NOMO-1 treated with DMSO at 0.1 percent for 48 hours (cell line): ENCODE measurements around the gene ABCA1.
"Not testable (repeated sequence)": the region's sequence is repeated elsewhere in the genome, so short reads cannot be mapped to it uniquely, and the experiment has no call there.

Source experiments
- DNase-seq: peaks from one replicate; lab custom pipeline; 2025; ENCODE audit not compliant: unreplicated experiment; lab: John Stamatoyannopoulos, UW

The ABCA1 gene

DNA sequence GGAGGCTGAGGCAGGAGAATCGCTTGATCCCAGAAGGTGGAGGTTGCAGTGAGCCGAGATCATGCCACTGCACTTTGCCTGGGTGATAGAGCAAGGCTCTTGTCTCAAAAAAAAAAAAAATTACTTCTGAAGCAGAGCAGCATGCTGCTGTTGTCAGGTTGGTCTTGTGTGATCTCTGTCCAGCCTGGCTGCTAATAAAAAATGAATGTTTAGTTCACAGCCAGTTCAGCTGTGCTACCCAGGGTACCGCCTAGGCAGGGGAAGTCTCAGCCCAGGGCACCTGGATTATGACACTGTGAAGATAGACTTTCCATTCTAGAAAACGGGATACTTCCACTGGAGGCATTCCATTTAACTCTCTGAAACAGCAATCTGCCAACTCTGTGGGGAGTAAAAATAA lies 23.5 kb upstream of the ABCA1 start:
- no peak for DNase-seq

DNA sequence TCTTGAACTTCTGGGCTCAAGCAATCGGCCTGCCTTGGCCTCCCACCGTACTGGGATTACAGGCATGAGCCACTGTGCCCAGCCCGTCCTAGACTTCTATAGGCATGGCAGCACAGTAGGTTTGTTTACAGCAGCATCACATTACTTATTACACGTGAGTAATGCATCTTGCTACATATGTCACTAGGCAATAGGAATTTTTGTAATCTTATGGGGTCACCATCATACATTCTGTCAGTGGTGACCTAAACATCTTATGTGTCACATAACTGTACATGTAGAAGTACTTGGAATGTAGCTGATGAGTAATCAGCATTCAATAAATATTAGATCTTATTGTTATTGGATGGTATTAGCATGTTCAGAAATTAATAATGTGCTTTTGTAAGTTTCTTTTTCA lies 22.9 kb upstream of the ABCA1 start:
- DNase-seq: no peak

DNA sequence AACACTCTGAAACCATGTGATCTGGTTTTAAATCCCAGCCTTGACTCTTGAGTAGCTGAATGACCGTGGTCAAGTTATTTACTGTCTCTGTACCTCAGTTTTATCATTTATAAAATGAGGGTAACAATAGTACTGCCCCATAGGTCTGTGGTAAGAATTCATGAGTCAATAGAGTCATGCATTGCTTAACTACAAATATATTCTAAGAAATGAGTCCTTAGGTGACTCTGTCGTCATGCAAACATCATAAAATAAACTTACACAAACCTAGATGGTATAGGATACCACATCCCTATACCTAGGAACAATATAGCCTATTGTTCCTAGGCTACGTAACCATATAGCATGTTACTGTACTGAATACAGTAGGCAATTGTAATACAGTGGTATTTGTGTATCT lies 20.3 kb upstream of the ABCA1 start:
- no peak for DNase-seq

DNA sequence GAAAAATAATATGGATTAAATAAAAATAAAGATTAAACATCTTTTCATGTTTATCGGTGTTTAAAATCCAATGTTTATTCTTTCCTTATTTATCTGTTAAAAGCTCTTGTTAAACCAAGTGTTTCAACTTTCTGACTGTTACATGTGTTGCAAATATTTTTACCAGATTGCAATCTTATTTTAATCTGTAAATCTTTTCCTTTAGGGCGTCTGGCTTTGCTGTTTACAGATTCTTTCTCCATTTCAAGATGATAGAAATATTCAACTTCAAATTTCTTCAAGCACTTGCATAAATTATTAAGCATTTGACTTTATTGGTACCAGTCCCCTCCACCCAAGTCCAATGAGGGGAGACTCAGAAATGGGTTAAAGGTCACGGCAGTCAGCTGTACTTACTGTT lies 16.9 kb upstream of the ABCA1 start:
- no peak for DNase-seq

DNA sequence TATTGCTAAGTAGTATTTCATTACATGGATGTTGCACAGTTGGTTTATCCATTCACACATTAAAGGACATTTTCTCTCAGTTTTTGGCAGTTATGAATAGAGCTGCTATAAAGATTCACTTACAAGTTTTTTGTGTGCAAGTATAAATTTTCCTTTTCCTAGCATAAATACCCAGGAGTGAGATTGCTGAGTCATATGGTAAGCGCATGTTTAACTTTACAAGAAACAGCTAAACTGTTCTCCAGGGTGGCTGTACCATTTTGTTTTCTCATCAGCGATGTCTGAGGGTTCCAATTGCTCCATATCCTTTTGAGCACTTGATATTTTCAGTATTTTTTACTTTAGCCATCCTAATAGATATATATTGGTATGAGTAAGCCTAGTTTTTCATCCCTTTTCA lies 16.4 kb upstream of the ABCA1 start:
- DNase-seq: no peak

DNA sequence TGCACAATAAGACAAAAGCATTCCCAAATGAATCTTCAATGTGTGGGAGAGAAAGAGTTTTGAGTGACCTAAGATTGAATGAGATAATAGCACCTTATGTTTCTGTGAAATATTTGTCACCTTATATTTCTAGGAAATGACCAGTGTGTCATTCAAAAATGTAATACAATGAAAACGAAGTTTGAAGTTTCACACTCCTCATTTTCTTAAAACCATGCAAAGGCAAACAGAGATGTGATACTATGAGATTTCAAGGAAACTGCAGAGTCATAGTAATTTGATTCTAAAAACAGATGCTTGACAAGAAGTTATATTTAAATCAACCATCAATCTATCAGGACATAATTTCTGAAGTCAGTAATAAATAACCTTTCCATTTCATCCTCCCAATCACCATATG lies 13.6 kb upstream of the ABCA1 start:
- peak; percentile 16 for DNase-seq

DNA sequence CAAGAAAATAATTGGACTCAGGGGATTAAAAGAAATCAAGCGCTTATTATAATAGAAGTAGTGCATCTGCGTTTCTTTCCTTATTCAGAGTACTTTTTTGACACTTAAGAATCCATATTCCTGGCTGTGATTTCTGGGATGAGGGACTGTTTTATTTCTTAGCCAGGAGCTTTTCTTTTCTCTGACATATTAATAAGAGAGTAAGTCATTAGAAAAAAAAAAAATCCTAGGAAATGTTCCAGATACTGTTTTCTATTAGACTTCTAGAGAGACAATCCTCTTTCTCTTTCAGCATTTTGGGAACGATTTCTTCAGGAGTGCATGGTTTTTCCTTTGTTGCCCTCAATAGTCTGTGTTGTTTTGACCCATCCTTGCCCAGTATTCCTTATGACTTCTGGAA lies 8.3 kb upstream of the ABCA1 start:
- DNase-seq: no peak

DNA sequence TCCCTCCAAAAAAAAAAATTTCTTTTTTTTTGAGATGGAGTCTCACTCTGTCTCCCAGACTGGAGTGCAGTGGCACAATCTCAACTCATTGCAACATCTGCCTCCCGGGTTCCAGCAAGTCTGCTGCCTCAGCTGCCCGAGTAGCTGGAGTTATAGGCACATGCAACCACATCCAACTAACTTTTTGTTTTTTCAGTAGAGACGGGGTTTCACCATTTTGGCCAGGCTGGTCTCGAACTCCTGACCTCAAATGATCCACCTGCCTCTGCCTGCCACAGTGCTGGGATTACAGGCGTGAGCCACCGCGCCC lies 7.5 kb upstream of the ABCA1 start:
- not testable (repeated sequence) for DNase-seq

DNA sequence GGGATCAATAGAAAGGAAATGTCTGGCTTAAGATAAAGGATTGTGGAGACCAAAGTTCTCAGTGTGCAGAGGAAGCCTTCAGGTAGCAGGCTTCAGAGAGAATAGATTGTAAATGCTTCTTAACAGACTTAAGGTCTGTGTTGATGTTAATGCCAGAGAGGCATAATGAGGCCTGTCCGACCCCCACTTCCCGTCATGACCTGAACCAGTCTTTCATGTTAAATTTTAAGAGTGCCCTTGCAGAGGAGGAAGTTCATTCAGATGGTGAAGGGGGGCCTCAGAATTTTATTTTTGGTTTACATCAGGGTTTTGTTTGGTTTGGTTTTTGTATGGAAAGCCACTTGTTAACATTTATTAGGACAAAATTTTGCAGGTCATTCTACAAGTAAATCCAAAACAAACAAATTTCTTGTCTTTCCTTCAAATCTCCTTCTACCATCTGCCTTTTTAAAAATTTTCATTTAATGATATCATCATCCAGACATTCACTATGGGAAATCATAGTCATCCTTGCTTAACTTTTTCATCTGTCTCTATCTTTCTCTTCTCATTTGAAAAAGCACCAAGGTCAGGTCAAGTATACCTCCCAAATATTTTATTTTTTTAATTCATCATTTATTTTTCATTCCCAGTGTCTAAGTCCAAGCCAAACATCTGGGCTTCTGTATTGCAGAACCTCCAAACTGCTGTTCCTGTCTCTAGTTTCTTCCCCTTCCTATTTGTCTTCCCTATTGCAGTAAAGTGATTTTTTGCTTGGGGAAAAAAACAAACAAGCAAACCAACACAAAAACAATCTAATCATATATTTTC lies 6.9 kb upstream of the ABCA1 start:
- DNase-seq: peak; percentile 20

DNA sequence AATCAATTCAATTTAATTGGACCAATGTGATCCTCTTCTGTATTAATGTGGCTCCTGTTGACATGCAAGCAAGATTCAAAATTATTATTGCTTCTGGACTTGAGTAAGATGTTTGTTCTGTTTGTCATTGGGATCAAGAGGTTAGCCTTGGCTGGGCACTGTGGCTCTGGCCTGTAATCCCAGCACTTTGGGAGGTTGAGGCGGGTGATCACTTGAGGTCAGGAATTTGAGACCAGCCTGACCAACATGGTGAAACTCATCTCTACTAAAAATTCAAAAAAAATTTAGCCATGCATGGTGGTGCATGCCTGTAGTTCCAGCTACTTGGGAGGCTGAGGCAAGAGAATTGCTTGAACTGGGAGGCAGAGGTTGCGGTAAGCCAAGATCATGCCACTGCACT lies 5.1 kb upstream of the ABCA1 start:
- not testable (repeated sequence) for DNase-seq

DNA sequence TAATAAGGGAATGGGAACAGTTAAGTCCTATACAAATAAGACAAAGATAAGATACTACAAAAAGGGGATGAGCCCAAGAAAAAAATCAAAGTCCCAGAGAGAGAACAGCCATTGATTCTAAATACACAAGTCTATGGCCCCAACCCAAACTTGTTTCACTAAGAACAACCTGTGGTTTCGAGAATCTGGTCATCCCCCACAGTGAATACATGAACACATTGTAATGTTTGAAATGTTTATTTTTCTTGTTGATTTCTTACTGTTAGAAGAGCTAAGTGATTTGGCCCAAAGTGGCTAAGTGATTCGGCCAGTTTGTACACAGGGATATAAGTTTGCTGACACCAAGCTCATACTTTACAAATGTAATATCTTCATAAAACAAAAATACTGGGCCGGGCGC lies 3.3 kb upstream of the ABCA1 start:
- DNase-seq: no peak

DNA sequence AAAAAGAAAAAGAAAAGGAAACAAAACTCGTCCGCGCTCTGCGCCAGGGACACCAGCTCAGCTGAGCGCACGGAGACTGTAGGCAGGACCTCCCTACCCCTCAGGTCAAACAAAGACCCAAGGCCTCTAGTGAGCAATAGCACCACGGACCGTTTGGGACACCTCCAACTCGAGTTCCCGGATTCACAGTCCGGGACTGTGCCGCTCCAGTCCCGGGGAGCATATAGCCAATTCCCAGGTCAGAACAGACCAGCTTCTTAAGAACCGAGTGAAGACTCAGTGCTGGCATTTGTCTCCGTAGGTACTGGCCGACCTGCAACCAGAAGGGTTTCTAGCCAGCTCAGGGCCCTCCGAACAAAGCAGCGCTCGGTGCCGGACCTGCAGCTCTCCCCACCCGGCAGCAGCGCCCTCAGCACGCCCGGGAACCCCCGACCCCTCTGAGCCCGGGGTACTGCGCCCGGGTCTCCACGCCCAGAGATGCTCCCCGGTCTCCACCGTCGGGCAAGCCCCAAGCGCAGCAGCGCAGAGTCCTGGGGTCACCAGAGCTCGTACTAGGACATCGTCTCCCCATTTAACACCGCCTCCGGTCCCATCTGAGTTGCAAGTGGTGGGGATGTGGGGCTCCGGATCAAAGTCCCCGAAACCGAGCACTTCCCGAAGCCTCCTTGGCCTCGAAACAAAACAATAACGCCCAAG lies 591 bp downstream of the ABCA1 start:
- no peak for DNase-seq

DNA sequence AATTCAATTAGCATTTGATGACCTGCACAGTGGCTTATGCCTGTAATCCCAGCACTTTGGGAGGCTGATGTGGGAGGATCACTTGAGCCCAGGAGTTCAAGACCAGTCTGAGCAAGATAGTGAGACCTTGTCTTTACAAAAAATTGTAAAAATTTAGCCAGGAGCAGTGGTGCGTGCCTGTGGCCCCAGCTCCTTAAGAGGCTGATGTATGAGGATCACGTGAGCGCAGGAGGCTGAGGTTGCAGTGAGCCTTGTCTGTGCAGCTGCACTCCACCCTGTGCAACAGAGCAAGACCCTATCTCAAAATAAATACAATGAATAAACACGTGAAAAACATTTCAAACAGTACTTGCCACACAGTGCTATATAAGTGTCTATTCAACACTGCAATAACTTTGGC lies 4.2 kb downstream of the ABCA1 start:
- DNase-seq: no peak

DNA sequence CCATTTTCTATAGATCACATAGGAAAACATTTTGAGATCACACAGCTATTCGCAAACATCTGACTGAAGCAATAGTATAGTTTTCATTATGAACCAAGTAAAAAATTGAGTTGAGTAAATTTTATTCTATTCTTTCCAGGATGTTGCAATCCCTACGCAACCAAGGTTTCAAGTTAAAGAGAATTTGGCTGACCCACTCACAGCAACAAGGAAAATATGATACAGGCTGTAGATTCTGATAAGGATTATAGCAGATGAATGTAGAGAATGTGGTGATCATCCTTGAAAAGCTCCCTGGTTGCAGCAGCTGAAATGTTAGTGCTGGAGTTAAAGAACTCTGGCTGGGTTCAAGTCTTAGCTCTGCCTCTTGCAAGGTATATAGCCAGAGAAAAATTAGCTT lies 4.7 kb downstream of the ABCA1 start:
- DNase-seq: no peak

DNA sequence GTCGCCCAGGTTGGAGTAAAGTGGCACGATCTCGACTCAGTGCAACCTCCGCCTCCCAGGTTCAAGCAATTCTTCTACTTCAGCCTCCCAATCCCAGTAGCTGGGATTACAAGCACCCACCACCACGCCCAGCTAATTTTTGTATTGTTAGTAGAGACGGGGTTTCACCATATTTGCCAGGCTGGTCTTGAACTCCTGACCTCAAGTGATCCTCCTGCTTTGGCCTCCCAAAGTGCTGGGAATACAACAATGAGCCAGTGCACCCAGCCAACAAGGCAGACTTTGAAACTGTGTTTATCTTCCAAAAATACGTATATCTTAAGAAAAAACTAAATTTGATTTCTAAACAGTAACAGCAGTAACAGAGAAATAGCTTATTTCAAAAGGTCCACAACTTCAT lies 5.2 kb downstream of the ABCA1 start:
- not testable (repeated sequence) for DNase-seq

DNA sequence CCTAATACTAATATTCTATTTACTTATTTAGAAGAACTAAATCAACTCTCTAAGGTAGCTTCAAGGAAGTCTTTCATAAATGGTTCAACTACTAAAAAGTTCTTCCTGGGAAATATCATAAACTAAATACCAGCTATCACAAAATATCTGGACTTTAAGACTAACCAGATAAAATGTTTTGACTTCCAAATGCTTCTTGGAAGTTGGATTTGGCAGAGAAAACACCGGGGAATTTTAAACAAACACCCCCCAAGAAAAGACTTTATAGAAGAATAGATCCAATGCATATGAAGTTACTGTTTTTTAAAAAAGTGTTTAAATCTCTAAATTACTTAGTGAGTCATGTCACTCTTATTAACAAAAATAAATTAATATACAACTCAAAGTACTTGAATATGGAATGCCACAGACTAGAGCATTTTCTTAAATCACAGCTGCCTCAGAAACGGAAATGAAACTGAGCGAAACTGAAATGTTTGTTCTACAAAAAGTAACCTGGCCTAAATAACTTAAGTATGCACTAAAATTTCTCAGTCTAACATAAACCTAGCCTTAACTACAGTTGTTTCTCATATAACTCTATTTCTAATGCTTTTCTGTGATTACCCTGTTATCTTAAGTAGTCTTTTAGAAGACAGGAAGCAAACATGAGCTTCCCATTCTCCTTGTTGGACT lies 6.8 kb downstream of the ABCA1 start:
- no peak for DNase-seq

DNA sequence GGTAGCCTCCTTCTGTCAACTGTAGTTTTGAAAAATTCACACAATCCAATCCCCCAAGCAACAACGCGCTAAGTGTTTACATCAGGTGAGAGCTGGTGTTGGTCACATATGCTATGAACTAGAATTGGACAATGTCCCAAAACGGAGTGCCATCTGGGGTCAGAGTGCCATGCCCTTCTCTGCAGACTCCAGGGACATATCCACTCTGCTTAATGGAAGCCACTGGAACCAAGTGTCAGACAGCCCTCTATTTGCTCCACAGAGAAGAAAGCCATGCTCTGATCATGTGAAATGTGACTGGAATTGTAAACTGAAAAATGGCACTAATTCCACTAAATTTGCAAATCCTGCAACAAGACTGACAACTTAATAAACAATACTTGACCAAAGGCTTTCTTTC lies 12.2 kb downstream of the ABCA1 start:
- no peak for DNase-seq

DNA sequence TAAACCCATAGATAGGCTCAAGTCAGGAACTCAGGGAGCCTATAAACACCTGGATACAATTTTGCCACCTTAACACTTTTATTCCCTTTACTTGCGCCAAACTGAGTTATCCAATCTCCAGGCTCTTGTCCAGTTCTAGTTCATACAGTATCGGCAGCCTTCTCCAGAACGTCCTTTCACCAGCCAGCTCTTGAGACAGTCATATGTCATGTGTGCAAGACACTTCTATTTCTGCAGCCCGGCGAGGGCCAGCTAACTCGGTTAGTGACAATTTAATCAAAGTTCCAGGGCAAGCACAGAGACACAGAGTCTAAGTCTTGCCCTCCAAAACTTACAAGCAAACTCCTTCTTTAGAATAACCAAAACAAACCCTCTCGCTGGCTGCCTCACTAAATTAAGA lies 12.9 kb downstream of the ABCA1 start:
- DNase-seq: no peak

DNA sequence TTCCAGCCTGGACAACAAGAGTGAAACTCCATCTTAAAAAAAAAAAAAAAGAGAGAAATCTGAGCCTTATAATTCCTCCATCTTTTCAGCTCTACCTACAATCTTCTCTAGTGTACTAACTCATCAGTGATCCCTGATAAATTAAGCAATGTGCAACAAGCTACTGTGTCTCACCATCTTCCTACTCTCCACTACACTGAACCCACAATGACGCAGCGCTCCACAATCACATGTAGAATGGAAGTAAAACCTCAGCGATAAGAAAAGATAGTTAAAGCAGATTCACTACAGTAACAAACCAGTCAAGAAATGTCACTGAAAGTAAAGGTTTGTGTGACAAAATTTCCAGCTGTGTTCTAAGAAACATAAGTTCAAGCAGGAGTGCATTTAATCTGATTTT lies 13.5 kb downstream of the ABCA1 start:
- peak; percentile 66 for DNase-seq

DNA sequence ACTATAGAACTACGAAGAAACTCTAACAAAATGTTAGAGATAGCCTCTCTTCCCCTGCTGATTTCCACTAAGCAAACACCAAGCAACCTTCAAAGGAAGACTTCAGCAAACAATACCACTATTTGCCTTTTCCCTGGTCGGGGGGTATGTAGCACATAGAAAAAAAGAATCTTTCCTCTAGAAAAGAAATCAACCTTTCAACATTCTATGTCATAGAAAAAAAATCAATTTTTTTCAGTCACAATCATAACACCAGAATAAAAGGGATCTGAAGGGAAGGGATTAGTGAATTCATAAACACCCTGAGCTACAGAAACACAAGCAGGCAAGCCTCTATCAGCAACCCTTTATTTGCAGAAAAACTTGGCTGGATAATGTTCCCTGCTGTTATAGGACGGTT lies 15.3 kb downstream of the ABCA1 start:
- no peak for DNase-seq

DNA sequence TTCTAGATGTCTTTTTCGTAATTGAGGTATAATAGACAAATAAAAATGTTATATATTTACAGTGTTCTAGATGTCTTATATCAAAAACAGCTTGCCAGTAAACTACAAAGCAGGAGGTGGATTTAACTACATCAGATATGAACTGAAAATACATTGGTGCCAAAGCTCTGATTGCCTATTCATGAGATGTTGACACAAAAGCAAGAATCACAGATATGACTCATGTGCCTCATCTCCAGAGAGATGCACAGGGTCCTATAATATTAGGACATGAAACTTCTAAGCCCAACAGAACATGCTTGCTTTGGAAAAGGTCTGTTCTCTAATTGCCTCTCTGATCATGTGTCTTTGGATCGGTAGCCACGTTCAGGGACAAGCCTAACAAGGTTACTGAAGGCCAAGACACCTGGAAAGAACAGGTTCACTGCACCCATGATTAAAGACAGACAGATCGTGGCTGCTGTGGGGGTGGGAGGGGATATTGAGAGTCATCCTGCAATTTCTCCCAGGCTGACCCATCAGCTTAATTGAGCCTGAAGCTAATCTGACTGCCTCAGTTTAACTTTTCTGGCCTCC lies 16.8 kb downstream of the ABCA1 start:
- DNase-seq: no peak
